GM21515 (cell line): ENCODE measurements around the gene KLHL22.
"Not testable (repeated sequence)": the region's sequence is repeated elsewhere in the genome, so short reads cannot be mapped to it uniquely, and the experiment has no call there.

Experiments used
- ATAC-seq: cut with Tn5 transposase; IDR thresholded peaks from one replicate; pipeline ENCODE4 v1.9.1; 2021; ENCODE audit not compliant: unreplicated experiment

Gene KLHL22

GRCh38 chr22:20494978-20495860, at the start of gene KLHL22:
Gene KLHL22, minus strand, starts transcription at chr22:20495795. Its CDS starts 6,584 bp downstream, at chr22:20489211.
- no peak for ATAC-seq

DNA sequence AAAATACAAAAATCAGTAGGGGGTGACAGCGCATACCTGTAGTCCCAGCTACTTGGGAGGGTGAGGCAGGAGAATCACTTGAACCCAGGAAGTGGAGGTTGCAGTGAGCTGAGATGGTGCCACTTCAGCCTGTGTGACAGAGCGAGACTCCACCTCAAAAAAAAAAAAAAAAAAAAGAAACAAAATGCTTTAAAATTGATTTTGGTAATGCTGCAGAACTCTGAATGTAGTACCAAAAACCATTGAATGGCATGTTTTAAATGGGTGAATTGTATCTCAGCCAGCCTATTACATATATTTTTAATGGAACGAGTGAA, 49.7 kb upstream of the KLHL22 start:
- ATAC-seq: not testable (repeated sequence)

GRCh38 chr22:20542736-20543135, 47.1 kb upstream of the KLHL22 start:
- ATAC-seq: no peak

GRCh38 chr22:20542055-20542454, 46.5 kb upstream of the KLHL22 start:
- ATAC-seq: no peak

GRCh38 chr22:20538875-20539274, 43.3 kb upstream of the KLHL22 start:
- not testable (repeated sequence) for ATAC-seq

- ATAC-seq: no peak
Measured at GRCh38 chr22:20537983-20538382, 42.4 kb upstream of the KLHL22 start.

DNA sequence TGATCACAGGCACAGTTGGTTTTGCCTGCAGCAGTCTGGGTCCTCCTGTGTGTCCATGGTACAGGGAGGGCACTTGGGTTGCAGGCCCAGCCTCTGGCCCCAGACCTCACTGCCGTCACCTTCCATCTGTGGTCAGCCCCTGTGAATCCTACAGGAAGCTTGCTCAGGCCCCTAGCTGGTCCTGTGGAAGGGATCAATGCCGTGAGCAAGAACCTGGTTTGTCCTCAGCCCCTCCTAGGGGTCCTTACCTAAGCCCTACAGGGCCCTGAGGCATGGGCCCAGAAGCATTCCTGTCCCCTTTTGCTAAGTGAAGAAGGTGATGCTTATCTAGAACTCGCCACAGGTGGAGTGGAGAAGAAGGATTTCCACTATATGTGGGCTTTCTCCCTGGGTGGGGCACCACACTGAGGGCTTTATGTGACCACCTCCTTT, 41.7 kb upstream of the KLHL22 start:
- no peak for ATAC-seq

DNA sequence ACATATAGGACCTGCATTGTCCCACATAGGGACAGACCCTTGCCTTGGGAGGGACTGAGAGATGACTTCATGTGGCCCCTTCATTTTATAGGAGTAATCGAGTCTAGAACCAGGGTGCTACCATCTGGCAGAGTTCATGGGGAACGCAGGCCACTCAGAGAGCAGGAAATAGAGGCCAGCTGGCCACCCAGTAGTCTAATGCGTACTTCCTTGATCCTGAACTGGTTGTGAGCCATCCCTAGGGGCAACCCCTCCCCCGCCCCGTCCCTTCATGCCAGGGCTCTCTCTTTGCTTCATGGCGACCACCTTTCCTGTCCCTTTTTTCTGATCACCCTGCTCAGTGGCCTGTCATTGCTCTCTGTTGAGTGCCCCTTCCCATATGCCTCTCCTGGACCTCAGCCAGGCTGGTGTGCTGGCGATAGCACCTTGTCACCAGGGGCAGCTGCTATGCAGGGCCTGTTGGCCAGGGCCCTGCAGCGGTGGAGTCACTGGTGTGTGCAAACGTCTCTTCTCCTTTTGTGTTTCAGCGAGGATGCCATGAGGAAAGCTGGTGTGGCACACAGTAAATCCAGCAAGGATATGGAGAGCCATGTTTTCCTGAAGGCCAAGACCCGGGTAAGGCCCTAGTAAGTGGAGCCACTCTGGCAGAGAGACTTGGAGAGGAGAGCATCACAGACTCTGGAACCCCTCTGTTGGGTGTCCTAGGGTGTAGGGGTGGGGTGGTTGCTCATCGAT, 41.2 kb upstream of the KLHL22 start:
- ATAC-seq: no peak

DNA sequence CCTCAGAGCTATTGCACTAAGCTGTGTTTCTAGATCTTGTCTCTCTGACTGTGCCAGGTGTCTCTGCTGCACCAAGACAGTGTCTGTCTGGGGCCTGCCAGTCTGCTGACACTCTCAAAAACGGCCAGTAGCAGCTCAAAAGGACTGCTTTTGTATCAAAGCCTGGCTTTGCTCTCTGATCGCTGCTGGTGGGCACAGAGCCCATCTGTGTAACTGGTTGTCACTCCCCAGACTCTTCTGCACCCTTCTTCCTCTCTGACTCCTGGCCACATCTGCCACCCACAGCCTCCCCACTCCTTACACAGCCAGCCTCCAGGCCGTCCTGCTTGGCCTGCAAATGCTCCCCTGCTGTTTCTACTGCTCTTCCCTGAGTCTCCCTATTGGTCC, 38.3 kb upstream of the KLHL22 start:
- ATAC-seq: no peak

GRCh38 chr22:20533095-20533878, 37.7 kb upstream of the KLHL22 start:
- ATAC-seq: no peak

- no peak for ATAC-seq
Measured at GRCh38 chr22:20532256-20532993, 36.8 kb upstream of the KLHL22 start.

DNA sequence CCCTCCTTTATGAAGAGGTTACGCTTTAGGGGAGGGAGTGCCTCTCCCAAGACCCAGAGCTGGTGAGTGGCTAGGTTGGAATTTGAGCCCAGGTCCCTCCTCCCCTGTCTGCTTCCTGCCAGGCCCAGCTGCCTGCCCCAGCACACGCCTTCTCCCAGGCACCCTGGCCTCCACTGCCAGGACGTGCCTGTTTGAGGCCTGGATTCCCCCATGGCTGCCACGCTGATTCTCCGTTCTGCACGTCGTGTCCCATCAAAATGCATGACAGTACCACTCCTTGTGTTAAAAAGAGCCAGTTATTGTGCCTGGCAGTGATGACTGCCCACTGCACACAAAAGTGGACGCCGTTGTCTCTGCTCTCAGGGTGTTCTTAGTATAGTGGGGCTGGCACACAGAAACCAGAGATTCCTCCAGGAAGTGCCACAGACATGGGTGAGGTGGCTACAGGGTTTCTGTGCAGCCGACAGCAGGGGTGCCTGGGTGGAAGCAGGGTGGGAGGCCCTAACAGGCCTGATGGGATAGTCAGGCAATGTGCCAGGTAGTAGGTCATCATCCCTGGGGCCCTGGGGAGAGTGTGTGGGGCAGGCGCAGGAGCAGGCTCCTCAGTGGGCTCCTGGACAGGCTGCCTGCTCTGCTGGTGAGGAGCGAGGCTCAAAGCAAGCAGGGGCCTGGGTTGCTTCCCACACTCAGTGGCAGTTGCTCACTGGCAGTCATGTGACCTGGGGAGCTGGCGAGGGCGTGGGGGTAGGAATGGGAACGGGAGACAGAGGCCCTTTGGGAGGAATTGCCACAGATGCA, 36.0 kb upstream of the KLHL22 start:
- no peak for ATAC-seq

- no peak for ATAC-seq
Measured at GRCh38 chr22:20531154-20531403, 35.5 kb upstream of the KLHL22 start.

DNA sequence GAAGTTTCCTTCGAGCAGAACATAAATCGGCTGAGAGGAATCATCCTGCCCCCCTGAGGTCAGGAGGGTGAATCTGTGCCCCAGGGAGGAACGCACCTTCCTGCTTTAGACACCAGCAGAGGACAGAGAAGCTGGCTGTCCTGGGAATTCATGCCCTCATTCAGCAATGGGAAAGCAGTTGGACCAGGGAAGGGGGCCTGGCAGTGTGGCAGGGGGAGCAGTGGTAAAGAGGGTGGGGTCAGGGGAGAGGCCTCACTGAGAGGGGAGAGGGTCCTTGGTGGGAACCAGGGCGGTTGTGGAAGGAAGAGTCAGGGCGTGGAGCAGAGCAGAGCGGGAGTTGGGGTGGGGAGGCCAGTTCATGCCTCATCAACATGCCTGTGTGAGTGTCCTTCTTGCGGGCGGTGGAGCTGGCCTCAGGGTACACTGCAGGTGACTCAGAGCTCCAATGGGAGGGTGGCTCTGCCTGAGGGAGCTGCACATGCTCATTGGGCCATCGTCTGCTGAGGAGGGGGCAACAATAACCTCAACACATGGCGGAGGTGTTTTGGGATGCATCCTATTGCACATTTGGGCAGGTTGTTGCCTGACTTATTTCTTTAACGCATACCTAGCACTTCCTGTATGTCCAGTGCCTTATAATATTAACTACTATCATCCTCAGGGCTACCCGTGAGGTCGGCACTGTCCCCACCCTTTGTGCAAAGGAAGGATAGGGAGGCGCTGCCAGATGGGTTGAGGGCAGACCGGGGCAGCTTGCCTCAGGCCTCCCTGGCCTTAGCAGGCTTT, 35.0 kb upstream of the KLHL22 start:
- ATAC-seq: no peak

DNA sequence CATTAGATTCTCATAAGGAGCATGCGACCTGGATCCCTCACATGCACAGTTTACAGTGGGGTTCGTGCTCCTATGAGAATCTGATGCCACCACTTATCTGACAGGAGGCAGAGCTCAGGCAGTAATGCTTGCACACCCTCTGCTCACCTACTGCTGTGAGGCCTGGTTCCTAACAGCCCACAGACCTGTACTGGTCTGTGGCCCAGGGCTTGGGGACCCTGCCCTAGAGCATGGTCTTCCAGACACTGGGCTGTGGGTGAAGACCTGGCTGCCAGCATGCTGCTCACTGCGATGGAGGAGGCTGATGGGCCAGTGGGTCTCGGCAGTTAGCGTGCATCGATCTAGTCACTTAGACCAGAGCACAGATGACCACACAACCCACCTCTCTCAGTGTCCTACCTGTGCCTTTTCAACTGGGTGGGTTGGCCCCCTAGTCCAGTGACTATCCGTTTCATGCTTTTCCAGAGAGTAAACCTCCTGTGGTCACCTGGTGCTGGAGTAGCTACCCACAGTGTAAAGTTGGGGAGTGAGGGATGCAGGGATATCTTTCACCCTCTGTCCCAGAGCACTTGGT, 32.9 kb upstream of the KLHL22 start:
- ATAC-seq: no peak

DNA sequence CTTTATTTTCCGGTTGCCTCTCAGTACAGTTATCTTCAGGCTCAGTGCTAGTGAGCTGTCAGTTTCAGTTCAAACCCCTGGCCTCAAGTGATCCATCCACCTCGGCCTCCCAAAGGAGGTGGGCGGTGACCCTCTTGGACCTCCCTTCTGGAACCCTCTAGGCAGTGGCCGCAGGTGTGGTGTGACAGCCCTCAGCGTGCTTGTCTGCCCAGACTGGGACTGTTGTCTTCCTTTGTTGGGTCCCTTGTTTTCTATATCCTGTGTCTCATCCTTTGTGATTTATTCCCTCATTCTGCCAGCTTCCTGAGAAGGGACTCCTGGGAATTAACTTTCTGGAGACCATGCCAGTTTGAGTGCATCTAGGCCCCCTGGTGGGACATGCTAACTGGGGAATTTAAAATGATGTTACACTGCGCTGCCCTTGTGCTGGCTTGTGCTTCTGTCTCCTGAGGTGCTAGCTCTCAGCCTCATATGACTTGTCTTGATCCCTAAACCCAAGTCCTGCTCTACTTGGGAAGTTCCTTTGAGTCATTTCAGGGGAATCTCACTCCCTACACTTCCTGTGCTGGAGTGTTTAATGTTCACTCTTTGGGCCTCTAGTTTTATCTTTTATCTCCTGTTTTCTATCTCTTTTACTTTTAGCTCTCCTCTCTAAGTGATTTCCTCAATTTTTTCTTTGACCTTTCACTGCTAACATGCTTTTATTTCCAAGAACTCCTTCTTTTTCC, 31.2 kb upstream of the KLHL22 start:
- no peak for ATAC-seq

- no peak for ATAC-seq
Measured at GRCh38 chr22:20526305-20526627, 30.7 kb upstream of the KLHL22 start.

- ATAC-seq: no peak
Measured at GRCh38 chr22:20525048-20525447, 29.5 kb upstream of the KLHL22 start.

DNA sequence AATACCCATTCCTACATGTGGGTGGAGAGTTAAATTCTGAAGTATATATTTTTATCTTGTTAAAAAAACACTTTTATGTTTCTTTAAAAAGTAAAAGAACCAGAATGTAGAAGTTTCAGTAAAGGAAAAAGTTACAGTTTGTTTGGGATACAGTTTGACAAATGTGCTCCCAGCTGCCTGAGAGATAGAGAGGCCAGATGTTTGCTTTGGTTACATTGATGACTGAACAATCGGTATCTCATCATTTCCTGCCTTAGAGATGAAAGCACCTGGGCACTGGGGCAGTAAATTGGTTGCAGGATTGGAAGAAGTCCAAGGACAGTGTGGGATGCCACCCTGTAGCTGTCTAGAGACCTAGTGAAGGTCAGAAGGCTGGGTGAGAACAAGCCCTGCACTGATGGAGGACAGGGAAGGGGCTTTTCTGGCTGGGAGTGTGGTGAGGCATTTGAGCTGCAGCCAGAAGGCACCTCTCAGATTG, 28.4 kb upstream of the KLHL22 start:
- ATAC-seq: no peak
